Upper lobe of right lung (tissue), 1 donor: ENCODE data around the gene WIPF1. TPM values are rescaled to one million over a fixed set of nuclear protein-coding genes. Genes with fewer than 3 reads are reported as not detected.

Experiments
- ATAC-seq: fragments of 200-7000 bp; cut with Tn5 transposase; one replicate; pipeline ENCODE4 v1.9.1; 2020; ENCODE audit warnings: mild to moderate bottlenecking, moderate library complexity
- DNase-seq: peaks from one replicate; pipeline ENCODE4 v3.0.0-alpha.2; 2020
- H3K27ac ChIP-seq: fragments of 200-600 bp; one replicate; pipeline ENCODE4 v1.8.0; 2022
- H3K27me3 ChIP-seq: fragments of 200-600 bp; one replicate; pipeline ENCODE4 v1.8.0; 2022; ENCODE audit warnings: mild to moderate bottlenecking
- H3K36me3 ChIP-seq: fragments of 200-600 bp; one replicate; pipeline ENCODE4 v1.8.0; 2022
- H3K4me1 ChIP-seq: fragments of 200-600 bp; one replicate; pipeline ENCODE4 v1.8.0; 2022
- H3K4me3 ChIP-seq: fragments of 200-600 bp; one replicate; pipeline ENCODE4 v1.8.0; 2022; ENCODE audit warnings: mild to moderate bottlenecking
- H3K9me3 ChIP-seq: fragments of 200-600 bp; one replicate; pipeline ENCODE4 v1.8.0; 2022
- intact Hi-C: fragments of 100-400 bp; cut with DNase I; formaldehyde crosslinking; loops from one replicate; pipeline ENCODE4 v1.11.0; 2022
- total RNA-seq: library from RNA; stranded (reverse); fragmentation: NEBNext Ultra II Directional; extraction: Animal tissue kit (Norgen Biotek cat#: 25700); gene quantifications from one replicate; pipeline ENCODE4 v1.2.1, GENCODE V29; 2021
- TF ChIP-seq, protein P1 (sequence below): fragments of 200-600 bp; IDR thresholded peaks from one replicate; pipeline ENCODE4 v1.8.0; 2022; ENCODE audit warnings: antibody characterized with exemption
- donor health status: DM: no; HTN: yes; CAD: no; lungs with severe emphysema.

The WIPF1 gene
- total RNA-seq, 1 donor from 2014 or later = 71.5 TPM

DNA sequence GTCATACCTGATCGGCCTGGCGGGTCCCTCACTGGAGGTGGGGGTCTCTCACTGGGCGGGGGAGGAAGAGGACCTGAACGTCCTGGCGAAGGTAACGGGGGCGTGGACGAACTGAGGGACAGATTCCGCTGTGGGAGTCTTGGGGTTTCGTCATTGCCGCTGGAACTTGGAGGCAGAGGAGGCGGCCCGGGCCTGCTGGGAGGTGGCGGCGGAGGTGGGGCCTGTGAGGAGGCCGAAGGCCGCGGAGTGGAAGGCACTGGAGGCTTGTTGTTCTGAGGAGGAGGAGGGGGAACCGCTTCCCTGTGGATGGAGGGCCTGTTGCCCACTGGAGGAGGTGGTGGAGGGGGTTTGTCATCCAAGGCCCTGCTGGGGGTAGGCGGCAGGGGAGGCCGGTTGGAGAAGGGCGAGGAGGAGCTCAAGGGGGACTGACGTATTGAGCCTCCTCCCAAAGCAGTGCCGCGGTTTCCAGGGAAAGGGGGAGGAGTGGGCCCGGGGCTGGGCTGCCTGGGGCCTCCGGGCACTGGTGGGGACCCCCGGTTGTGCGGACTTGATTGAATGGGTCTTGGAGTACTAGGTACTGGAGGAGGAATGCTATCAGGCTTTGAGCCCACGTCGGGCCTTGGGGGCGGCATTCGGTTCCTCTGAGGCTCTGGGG lies 25.8 kb downstream of the WIPF1 start:
- ATAC-seq = no peak
- H3K27me3 ChIP-seq = no peaks in the 10 kb centered on the region
- H3K4me3 ChIP-seq = no peak overlapping the region
- H3K36me3 ChIP-seq = peaks cover 62% of the 10 kb centered on the region
- H3K9me3 ChIP-seq = no peaks in the 10 kb centered on the region
- TF ChIP-seq, protein P1, sequence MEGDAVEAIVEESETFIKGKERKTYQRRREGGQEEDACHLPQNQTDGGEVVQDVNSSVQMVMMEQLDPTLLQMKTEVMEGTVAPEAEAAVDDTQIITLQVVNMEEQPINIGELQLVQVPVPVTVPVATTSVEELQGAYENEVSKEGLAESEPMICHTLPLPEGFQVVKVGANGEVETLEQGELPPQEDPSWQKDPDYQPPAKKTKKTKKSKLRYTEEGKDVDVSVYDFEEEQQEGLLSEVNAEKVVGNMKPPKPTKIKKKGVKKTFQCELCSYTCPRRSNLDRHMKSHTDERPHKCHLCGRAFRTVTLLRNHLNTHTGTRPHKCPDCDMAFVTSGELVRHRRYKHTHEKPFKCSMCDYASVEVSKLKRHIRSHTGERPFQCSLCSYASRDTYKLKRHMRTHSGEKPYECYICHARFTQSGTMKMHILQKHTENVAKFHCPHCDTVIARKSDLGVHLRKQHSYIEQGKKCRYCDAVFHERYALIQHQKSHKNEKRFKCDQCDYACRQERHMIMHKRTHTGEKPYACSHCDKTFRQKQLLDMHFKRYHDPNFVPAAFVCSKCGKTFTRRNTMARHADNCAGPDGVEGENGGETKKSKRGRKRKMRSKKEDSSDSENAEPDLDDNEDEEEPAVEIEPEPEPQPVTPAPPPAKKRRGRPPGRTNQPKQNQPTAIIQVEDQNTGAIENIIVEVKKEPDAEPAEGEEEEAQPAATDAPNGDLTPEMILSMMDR = no peak
- no peak for DNase-seq
- peaks cover 10% of the 10 kb centered on the region for H3K4me1 ChIP-seq
- intact Hi-C loops = loop anchor here (10.0 kb wide), 1 partner anchor 123 kb away; no protein-coding TSS in a partner anchor
- no peak overlapping the region for H3K27ac ChIP-seq

DNA sequence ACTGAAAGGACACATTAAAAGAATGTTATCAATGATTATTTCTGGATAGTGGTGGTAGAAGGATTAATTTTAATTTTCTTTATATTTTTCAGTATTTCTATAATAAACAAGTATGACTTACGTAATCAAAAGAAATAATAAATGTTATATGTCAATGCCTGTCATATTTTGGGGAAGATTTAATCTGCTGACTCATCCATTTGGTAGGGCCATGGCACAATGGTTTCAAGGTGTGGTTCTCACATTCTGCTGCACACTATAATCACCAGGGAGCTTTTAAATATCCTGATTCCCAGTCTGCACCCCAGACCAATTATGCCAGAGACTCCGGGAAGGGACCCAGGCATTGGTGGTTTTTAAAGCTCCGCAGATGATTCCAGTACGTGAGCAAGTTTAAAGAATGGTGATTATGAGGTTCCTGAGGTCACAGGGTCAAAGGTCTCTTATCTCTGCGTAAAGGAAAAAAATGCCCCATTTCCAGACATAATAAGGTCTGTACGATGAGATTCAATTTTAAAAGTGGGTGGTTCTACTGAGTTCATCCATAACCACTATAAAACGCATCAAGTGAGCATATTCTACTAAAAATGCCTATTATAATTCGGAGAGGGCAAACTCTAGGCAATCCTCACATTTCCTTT lies 27.2 kb downstream of the WIPF1 start:
- TF ChIP-seq, protein P1 = no peak
- H3K4me3 ChIP-seq = no peak overlapping the region
- ATAC-seq = no peak
- H3K27me3 ChIP-seq = no peaks in the 10 kb centered on the region
- no peak overlapping the region for H3K27ac ChIP-seq
- peaks cover 10% of the 10 kb centered on the region for H3K4me1 ChIP-seq
- no peak for DNase-seq
- H3K36me3 ChIP-seq = peaks cover 71% of the 10 kb centered on the region
- no peaks in the 10 kb centered on the region for H3K9me3 ChIP-seq
- intact Hi-C loops = loop anchor here (10.0 kb wide), 1 partner anchor 124 kb away; no protein-coding TSS in a partner anchor

DNA sequence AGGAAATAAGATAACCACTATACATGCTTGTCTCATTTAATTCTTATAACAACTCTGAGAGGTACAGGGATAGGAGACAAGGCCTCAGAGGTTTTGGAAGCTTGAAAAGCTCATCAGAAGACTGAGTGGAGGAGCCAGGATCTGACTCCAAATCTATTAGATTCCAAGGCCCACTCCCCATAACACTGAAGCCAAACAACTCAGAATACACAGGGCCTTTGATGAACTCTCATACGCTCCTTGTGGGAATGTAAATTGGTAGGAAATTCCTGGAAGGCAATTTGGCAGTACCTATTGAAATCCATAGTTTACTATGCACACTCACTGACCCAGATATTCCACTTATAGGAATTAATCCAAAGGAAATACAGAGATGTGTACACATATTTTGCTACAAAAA lies 27.9 kb downstream of the WIPF1 start:
- Histone ChIP-seq H3K27ac (no peak overlapping the region), H3K4me3 (no peak overlapping the region), H3K27me3 (no peaks in the 10 kb centered on the region), H3K9me3 (no peaks in the 10 kb centered on the region), H3K4me1 (peaks cover 8% of the 10 kb centered on the region), H3K36me3 (peaks cover 75% of the 10 kb centered on the region)
- TF ChIP-seq, protein P1 = no peak
- ATAC-seq (no peak), DNase-seq (no peak)
- intact Hi-C loops = loop anchor here (10.0 kb wide), 1 partner anchor 125 kb away; no protein-coding TSS in a partner anchor

DNA sequence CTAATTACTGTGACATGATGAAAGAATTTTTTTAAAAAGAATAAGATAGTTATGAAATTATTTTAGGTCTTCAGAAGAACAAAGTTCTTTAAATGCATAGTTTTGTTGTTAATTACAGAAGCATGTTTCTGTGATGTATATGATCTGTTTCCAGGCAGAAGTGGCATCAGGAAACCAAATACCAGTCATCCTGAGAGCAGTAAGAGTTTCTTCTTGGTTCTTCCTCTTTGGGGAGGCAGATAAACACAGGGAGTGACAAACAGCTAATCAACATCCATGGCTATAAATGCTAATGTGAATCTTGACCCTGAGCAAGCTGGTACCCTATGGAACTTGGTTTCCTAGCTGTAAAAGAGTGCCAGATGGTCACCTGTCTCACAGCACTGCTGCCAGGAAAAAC lies 29.2 kb downstream of the WIPF1 start:
- Histone ChIP-seq H3K27me3 (no peaks in the 10 kb centered on the region), H3K4me3 (no peak overlapping the region), H3K9me3 (no peaks in the 10 kb centered on the region), H3K36me3 (peaks cover 80% of the 10 kb centered on the region), H3K4me1 (no peaks in the 10 kb centered on the region), H3K27ac (no peak overlapping the region)
- intact Hi-C loops = no loop called here
- ATAC-seq (no peak), DNase-seq (no peak)
- TF ChIP-seq, protein P1 = no peak

DNA sequence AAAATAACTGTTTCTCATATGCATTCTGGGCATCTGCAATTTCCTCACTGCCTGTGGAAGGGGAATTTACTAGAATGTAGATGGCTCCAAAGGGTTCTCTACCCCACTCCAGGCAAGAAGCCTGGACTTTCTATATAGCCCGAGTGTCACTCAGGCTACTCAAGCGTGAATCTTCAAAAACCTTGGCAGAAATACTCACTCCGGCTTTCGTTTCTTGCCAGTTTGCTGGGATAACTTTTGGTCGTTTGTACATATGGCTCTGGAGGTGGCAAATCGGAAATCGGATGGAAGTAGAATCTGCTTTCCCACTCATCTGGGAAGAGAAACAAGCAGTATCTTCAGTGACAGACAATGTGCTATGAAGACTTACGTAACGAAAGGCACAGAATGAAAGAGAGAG lies 30.7 kb downstream of the WIPF1 start:
- ATAC-seq (no peak), DNase-seq (no peak)
- no peaks in the 10 kb centered on the region for H3K4me1 ChIP-seq
- intact Hi-C loops = no loop called here
- H3K36me3 ChIP-seq = peaks cover 79% of the 10 kb centered on the region
- no peak overlapping the region for H3K27ac ChIP-seq
- H3K27me3 ChIP-seq = no peaks in the 10 kb centered on the region
- TF ChIP-seq, protein P1 = no peak
- no peak overlapping the region for H3K4me3 ChIP-seq
- no peaks in the 10 kb centered on the region for H3K9me3 ChIP-seq
